COLO668 (cell line): Measurements from ENCODE around the gene FOXB2.
A peak's percentile ranks its signal among the peaks of the same experiment; 100 is the strongest.
"Not testable (repeated sequence)": the region's sequence is repeated elsewhere in the genome, so short reads cannot be mapped to it uniquely, and the experiment has no call there.

Source experiments
- DNase-seq: peaks from one replicate; lab custom pipeline; 2025; ENCODE audit not compliant: unreplicated experiment; lab: John Stamatoyannopoulos, UW

Gene FOXB2

GRCh38 chr9:77043743-77044142 is 24.3 kb downstream of the FOXB2 start:
- not testable (repeated sequence) for DNase-seq

DNA sequence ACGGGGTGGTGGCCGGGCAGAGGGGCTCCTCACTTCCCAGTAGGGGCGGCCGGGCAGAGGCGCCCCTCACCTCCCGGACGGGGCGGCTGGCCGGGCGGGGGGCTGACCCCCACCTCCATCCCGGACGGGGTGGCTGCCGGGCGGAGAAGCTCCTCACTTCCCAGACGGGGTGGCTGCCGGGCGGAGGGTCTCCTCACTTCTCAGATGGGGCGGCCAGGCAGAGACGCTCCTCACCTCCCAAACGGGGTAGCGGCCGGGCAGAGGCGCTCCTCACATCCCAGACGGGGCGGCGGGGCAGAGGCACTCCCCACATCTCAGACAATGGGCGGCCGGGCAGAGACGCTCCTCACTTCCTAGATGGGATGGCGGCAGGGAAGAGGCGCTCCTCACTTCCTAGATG is 41.2 kb downstream of the FOXB2 start:
- DNase-seq, result not testable (repeated sequence)

GRCh38 chr9:77063645-77064285 is 44.3 kb downstream of the FOXB2 start:
- DNase-seq, result peak; percentile 10

- DNase-seq, result no peak
Measured at GRCh38 chr9:77066388-77066787, 46.9 kb downstream of the FOXB2 start.
